Skeletal muscle satellite cell (primary cell): ENCODE measurements around the gene USP14.

Experiments used
- H3K27me3 ChIP-seq: 2 replicates; pipeline ENCODE4 v1.7.0; 2013; ENCODE audit warnings: low read length; ENCODE audit not compliant: control insufficient read depth, insufficient read depth
- H3K36me3 ChIP-seq: 2 replicates; pipeline ENCODE4 v1.7.0; 2013; ENCODE audit warnings: mild to moderate bottlenecking, control low read depth, low read length; ENCODE audit not compliant: insufficient read depth
- H3K4me1 ChIP-seq: 2 replicates; pipeline ENCODE4 v1.7.0; 2013; ENCODE audit warnings: low read length; ENCODE audit not compliant: control insufficient read depth, insufficient read depth
- H3K4me2 ChIP-seq: 2 replicates; pipeline ENCODE4 v1.7.0; 2013; ENCODE audit warnings: mild to moderate bottlenecking, low read length
- H3K4me3 ChIP-seq: 2 replicates; pipeline ENCODE4 v1.7.0; 2013; ENCODE audit warnings: low read length
- H3K9ac ChIP-seq: 2 replicates; pipeline ENCODE4 v1.7.0; 2013; ENCODE audit warnings: mild to moderate bottlenecking, low read depth, low read length, moderate library complexity
- H3K9me3 ChIP-seq: replicated peaks from 2 replicates; pipeline ENCODE4 v1.7.0; 2013; ENCODE audit warnings: mild to moderate bottlenecking, control low read depth, low read length

USP14 gene

GRCh38 chr18:212780-213179, 54.4 kb downstream of the USP14 start:
- no peak overlapping the region for H3K9ac ChIP-seq
- H3K27me3 ChIP-seq: no peaks in the 10 kb centered on the region
- no peak overlapping the region for H3K4me2 ChIP-seq
- no peaks in the 10 kb centered on the region for H3K9me3 ChIP-seq
- peaks cover 82% of the 10 kb centered on the region for H3K36me3 ChIP-seq
- H3K4me3 ChIP-seq: no peak overlapping the region
- H3K4me1 ChIP-seq: no peaks in the 10 kb centered on the region

GRCh38 chr18:213505-213904, 55.1 kb downstream of the USP14 start:
- H3K4me3 ChIP-seq: no peak overlapping the region
- no peaks in the 10 kb centered on the region for H3K27me3 ChIP-seq
- H3K36me3 ChIP-seq: peaks cover 89% of the 10 kb centered on the region
- no peaks in the 10 kb centered on the region for H3K9me3 ChIP-seq
- H3K9ac ChIP-seq: no peak overlapping the region
- H3K4me1 ChIP-seq: no peaks in the 10 kb centered on the region
- no peak overlapping the region for H3K4me2 ChIP-seq

- Histone ChIP-seq H3K36me3 (peaks cover 90% of the 10 kb centered on the region), H3K4me3 (no peak overlapping the region), H3K4me1 (no peaks in the 10 kb centered on the region), H3K27me3 (no peaks in the 10 kb centered on the region), H3K9me3 (no peaks in the 10 kb centered on the region), H3K4me2 (no peak overlapping the region), H3K9ac (no peak overlapping the region)
Observed at GRCh38 chr18:213966-214365, 55.6 kb downstream of the USP14 start.

- no peaks in the 10 kb centered on the region for H3K27me3 ChIP-seq
- no peaks in the 10 kb centered on the region for H3K4me1 ChIP-seq
- no peak overlapping the region for H3K4me2 ChIP-seq
- H3K4me3 ChIP-seq: no peak overlapping the region
- peaks cover 82% of the 10 kb centered on the region for H3K36me3 ChIP-seq
- H3K9me3 ChIP-seq: no peaks in the 10 kb centered on the region
- H3K9ac ChIP-seq: no peak overlapping the region
Observed at GRCh38 chr18:215448-216010, 57.2 kb downstream of the USP14 start.

GRCh38 chr18:217532-218336, 59.4 kb downstream of the USP14 start:
- no peaks in the 10 kb centered on the region for H3K27me3 ChIP-seq
- H3K9ac ChIP-seq: no peak overlapping the region
- no peak overlapping the region for H3K4me2 ChIP-seq
- no peaks in the 10 kb centered on the region for H3K4me1 ChIP-seq
- H3K4me3 ChIP-seq: no peak overlapping the region
- H3K9me3 ChIP-seq: no peaks in the 10 kb centered on the region
- H3K36me3 ChIP-seq: peaks cover 67% of the 10 kb centered on the region

GRCh38 chr18:220708-221107, 62.4 kb downstream of the USP14 start:
- Histone ChIP-seq H3K36me3 (peaks cover 59% of the 10 kb centered on the region), H3K27me3 (no peaks in the 10 kb centered on the region), H3K4me3 (no peak overlapping the region), H3K9me3 (no peaks in the 10 kb centered on the region), H3K9ac (no peak overlapping the region), H3K4me1 (no peaks in the 10 kb centered on the region), H3K4me2 (no peak overlapping the region)

- Histone ChIP-seq H3K27me3 (no peaks in the 10 kb centered on the region), H3K4me3 (no peak overlapping the region), H3K9me3 (no peaks in the 10 kb centered on the region), H3K4me2 (no peak overlapping the region), H3K36me3 (peaks cover 31% of the 10 kb centered on the region), H3K9ac (no peak overlapping the region), H3K4me1 (no peaks in the 10 kb centered on the region)
Observed at GRCh38 chr18:225745-226144, 67.4 kb downstream of the USP14 start.

- Histone ChIP-seq H3K4me3 (no peak overlapping the region), H3K4me2 (no peak overlapping the region), H3K4me1 (no peaks in the 10 kb centered on the region), H3K9ac (no peak overlapping the region), H3K36me3 (peaks cover 29% of the 10 kb centered on the region), H3K27me3 (no peaks in the 10 kb centered on the region), H3K9me3 (no peaks in the 10 kb centered on the region)
Observed at GRCh38 chr18:227374-227773, 69.0 kb downstream of the USP14 start.

- Histone ChIP-seq H3K9ac (no peak overlapping the region), H3K27me3 (no peaks in the 10 kb centered on the region), H3K4me3 (no peak overlapping the region), H3K9me3 (no peaks in the 10 kb centered on the region), H3K4me1 (no peaks in the 10 kb centered on the region), H3K36me3 (peaks cover 25% of the 10 kb centered on the region), H3K4me2 (no peak overlapping the region)
Observed at GRCh38 chr18:227902-228301, 69.5 kb downstream of the USP14 start.

- H3K27me3 ChIP-seq: no peaks in the 10 kb centered on the region
- H3K4me2 ChIP-seq: no peak overlapping the region
- H3K4me3 ChIP-seq: no peak overlapping the region
- H3K36me3 ChIP-seq: peaks cover 19% of the 10 kb centered on the region
- no peaks in the 10 kb centered on the region for H3K9me3 ChIP-seq
- H3K9ac ChIP-seq: no peak overlapping the region
- no peaks in the 10 kb centered on the region for H3K4me1 ChIP-seq
Observed at GRCh38 chr18:228586-228985, 70.2 kb downstream of the USP14 start.

- Histone ChIP-seq H3K4me1 (no peaks in the 10 kb centered on the region), H3K9ac (no peak overlapping the region), H3K27me3 (no peaks in the 10 kb centered on the region), H3K4me2 (no peak overlapping the region), H3K9me3 (no peaks in the 10 kb centered on the region), H3K36me3 (no peaks in the 10 kb centered on the region), H3K4me3 (no peak overlapping the region)
Observed at GRCh38 chr18:231563-231962, 73.2 kb downstream of the USP14 start.

GRCh38 chr18:240175-240574, 81.8 kb downstream of the USP14 start:
- Histone ChIP-seq H3K9ac (no peak overlapping the region), H3K4me1 (no peaks in the 10 kb centered on the region), H3K27me3 (no peaks in the 10 kb centered on the region), H3K36me3 (peaks cover 11% of the 10 kb centered on the region), H3K4me2 (no peak overlapping the region), H3K9me3 (no peaks in the 10 kb centered on the region), H3K4me3 (no peak overlapping the region)
